RWPE2 (cell line): ENCODE data around the gene NAT9.
A peak's percentile ranks its signal among the peaks of the same experiment; 100 is the strongest.

Experiments used
- ATAC-seq: fragments of 200-7000 bp; cut with Tn5 transposase; 3 replicates; pipeline ENCODE4 v1.9.1; 2021; ENCODE audit warnings: low read depth
- DNase-seq: peaks from one replicate; pipeline ENCODE4 v3.0.0-alpha.2; 2020; ENCODE audit warnings: low spot score
- H3K27ac ChIP-seq: fragments of 450-650 bp; 2 replicates; pipeline ENCODE4 v1.5.1; 2017; ENCODE audit warnings: mild to moderate bottlenecking; ENCODE audit not compliant: poor library complexity, severe bottlenecking
- H3K27me3 ChIP-seq: fragments of 250-450 bp; sonication (Bioruptor Pico); 2 replicates; pipeline ENCODE4 v1.5.1; 2021; ENCODE audit warnings: mild to moderate bottlenecking, moderate library complexity; ENCODE audit not compliant: insufficient read depth, poor library complexity, severe bottlenecking
- H3K36me3 ChIP-seq: fragments of 250-450 bp; sonication (Bioruptor Pico); 2 replicates; pipeline ENCODE4 v1.5.1; 2020; ENCODE audit warnings: low read depth, mild to moderate bottlenecking, moderate library complexity
- H3K4me1 ChIP-seq: fragments of 250-450 bp; sonication (Bioruptor Pico); 2 replicates; pipeline ENCODE4 v1.5.1; 2021; ENCODE audit warnings: mild to moderate bottlenecking, moderate library complexity; ENCODE audit not compliant: insufficient read depth, poor library complexity, severe bottlenecking
- H3K4me3 ChIP-seq: fragments of 250-450 bp; sonication (Bioruptor Pico); 2 replicates; pipeline ENCODE4 v1.5.1; 2021; ENCODE audit warnings: mild to moderate bottlenecking, moderate library complexity; ENCODE audit not compliant: severe bottlenecking
- H3K9me3 ChIP-seq: fragments of 250-450 bp; sonication (Bioruptor Pico); 2 replicates; pipeline ENCODE4 v1.5.1; 2021; ENCODE audit warnings: mild to moderate bottlenecking, moderate library complexity; ENCODE audit not compliant: severe bottlenecking
- CTCF ChIP-seq: fragments of 450-650 bp; IDR thresholded peaks from one replicate; pipeline ENCODE4 v1.5.1; 2017; ENCODE audit warnings: mild to moderate bottlenecking, moderate library complexity; ENCODE audit not compliant: poor library complexity, severe bottlenecking

Gene NAT9

GRCh38 chr17:74738051-74738996 lies 37.8 kb downstream of the NAT9 start:
- Histone ChIP-seq H3K4me1 (no peaks in the 10 kb centered on the region), H3K27ac (no peak overlapping the region), H3K27me3 (peaks cover 38% of the 10 kb centered on the region), H3K36me3 (no peaks in the 10 kb centered on the region), H3K4me3 (no peak overlapping the region), H3K9me3 (no peaks in the 10 kb centered on the region)
- TF ChIP-seq CTCF, result no peak
- ATAC-seq, result no peak; the same call in 2 of the 3 replicates
- DNase-seq, result no peak

- TF ChIP-seq CTCF, result peak; percentile 10
- DNase-seq, result no peak
- Histone ChIP-seq H3K9me3 (no peaks in the 10 kb centered on the region), H3K36me3 (no peaks in the 10 kb centered on the region), H3K27me3 (peaks cover 38% of the 10 kb centered on the region), H3K27ac (no peak overlapping the region), H3K4me1 (no peaks in the 10 kb centered on the region), H3K4me3 (peak overlapping the region; percentile 6)
- ATAC-seq, result no peak
These were observed 38.7 kb downstream of the NAT9 start for GRCh38 chr17:74737299-74738050.

DNA sequence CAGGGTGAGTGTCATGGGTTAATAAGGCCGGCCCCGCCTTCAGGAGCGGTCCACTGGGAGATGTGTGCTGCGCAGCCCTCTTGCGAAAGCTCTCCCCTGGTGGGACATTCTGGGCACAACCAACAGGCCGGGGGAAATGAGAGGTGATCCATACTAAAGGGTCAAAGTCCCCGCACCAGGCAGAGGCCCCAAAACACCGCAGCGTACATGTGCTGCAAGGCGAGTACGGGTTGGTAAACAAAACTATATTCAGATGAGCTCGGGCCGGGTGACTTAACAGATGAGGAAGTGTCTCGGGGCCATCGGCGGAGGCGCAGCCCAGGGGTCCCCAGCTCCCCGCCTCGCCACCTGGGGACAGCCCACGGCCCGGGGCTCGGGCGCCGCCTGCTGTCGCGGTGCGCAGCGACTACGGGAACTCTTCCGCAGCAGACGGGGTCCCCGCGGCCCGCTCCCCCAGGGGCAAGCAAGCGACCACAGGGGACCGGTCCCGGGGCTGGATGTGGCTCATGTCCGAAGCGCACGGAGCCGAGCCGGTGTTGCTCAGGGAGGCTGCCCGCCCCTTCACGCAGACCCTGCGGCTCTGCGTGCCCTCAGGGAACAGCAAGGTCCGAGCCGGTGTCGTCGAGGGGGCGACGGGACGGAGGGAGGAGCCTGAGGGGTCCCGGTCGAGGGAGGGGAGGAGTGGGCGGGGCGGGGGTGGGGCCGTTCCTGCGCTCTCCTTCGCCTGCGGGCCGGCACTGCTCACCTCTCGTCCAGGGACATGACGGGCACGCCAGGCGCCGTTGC lies 39.4 kb downstream of the NAT9 start, which contains the start of gene RAB37:
RAB37 (plus strand) TSS at position 744 of the 786 bp plus-strand sequence; CDS start at position 761, 17 bp downstream.
- TF ChIP-seq CTCF, result no peak
- H3K4me1 ChIP-seq, result no peaks in the 10 kb centered on the region
- ATAC-seq (peak; percentile 12; the same call in 2 of the 3 replicates), DNase-seq (no peak)
- H3K36me3 ChIP-seq, result no peaks in the 10 kb centered on the region
- peaks cover 38% of the 10 kb centered on the region for H3K27me3 ChIP-seq
- H3K9me3 ChIP-seq, result no peaks in the 10 kb centered on the region
- H3K4me3 ChIP-seq, result peak within 1 kb of the TSS; percentile 6
- H3K27ac ChIP-seq, result no peak within 1 kb of the TSS

GRCh38 chr17:74734256-74734655 lies 41.9 kb downstream of the NAT9 start:
- no peak overlapping the region for H3K4me3 ChIP-seq
- no peaks in the 10 kb centered on the region for H3K4me1 ChIP-seq
- H3K27ac ChIP-seq, result no peak overlapping the region
- no peak for TF ChIP-seq CTCF
- ATAC-seq (no peak), DNase-seq (no peak)
- H3K9me3 ChIP-seq, result no peaks in the 10 kb centered on the region
- peaks cover 38% of the 10 kb centered on the region for H3K27me3 ChIP-seq
- no peaks in the 10 kb centered on the region for H3K36me3 ChIP-seq
